HG03378 (cell line): ENCODE results near the gene WWOX.

Experiments
- ATAC-seq: cut with Tn5 transposase; IDR thresholded peaks from one replicate; pipeline ENCODE4 v1.9.1; 2021; ENCODE audit warnings: mild to moderate bottlenecking, moderate library complexity; ENCODE audit not compliant: unreplicated experiment

Gene WWOX

GRCh38 chr16:78485917-78486257 is 386.4 kb downstream of the WWOX start:
- no peak for ATAC-seq

GRCh38 chr16:78487471-78487870 is 388.0 kb downstream of the WWOX start:
- ATAC-seq, result no peak

- no peak for ATAC-seq
Observed at GRCh38 chr16:78489072-78489471, 389.6 kb downstream of the WWOX start.

GRCh38 chr16:78489631-78490030 is 390.2 kb downstream of the WWOX start:
- no peak for ATAC-seq

- ATAC-seq, result no peak
Observed at GRCh38 chr16:78490431-78490830, 391.0 kb downstream of the WWOX start.

- ATAC-seq, result no peak
Observed at GRCh38 chr16:78490847-78491246, 391.4 kb downstream of the WWOX start.

GRCh38 chr16:78493573-78493972 is 394.1 kb downstream of the WWOX start:
- no peak for ATAC-seq

- no peak for ATAC-seq
Observed at GRCh38 chr16:78494105-78494504, 394.7 kb downstream of the WWOX start.

- ATAC-seq, result no peak
Observed at GRCh38 chr16:78494674-78495073, 395.2 kb downstream of the WWOX start.

- no peak for ATAC-seq
Observed at GRCh38 chr16:78496189-78496588, 396.7 kb downstream of the WWOX start.

- ATAC-seq, result no peak
Observed at GRCh38 chr16:78499399-78499798, 399.9 kb downstream of the WWOX start.

GRCh38 chr16:78500659-78501270 is 401.3 kb downstream of the WWOX start:
- ATAC-seq, result no peak

- no peak for ATAC-seq
Observed at GRCh38 chr16:78501744-78502143, 402.3 kb downstream of the WWOX start.

- ATAC-seq, result no peak
Observed at GRCh38 chr16:78502812-78503350, 403.4 kb downstream of the WWOX start.

- ATAC-seq, result no peak
Observed at GRCh38 chr16:78503602-78504001, 404.1 kb downstream of the WWOX start.

GRCh38 chr16:78504401-78504851 is 405.0 kb downstream of the WWOX start:
- ATAC-seq, result no peak

- ATAC-seq, result no peak
Observed at GRCh38 chr16:78505036-78505435, 405.6 kb downstream of the WWOX start.

GRCh38 chr16:78505544-78506366 is 406.3 kb downstream of the WWOX start:
- ATAC-seq, result no peak

GRCh38 chr16:78506367-78507193 is 407.1 kb downstream of the WWOX start:
- no peak for ATAC-seq

- ATAC-seq, result no peak
Observed at GRCh38 chr16:78507576-78507975, 408.1 kb downstream of the WWOX start.

- peak; percentile 62 for ATAC-seq
Observed at GRCh38 chr16:78509965-78510364, 410.5 kb downstream of the WWOX start.
